Mesodermal cell (in vitro differentiated cells): ENCODE data around the gene RWDD4.

Source experiments
- H3K27ac ChIP-seq: 2 replicates; pipeline ENCODE4 v1.7.0; 2013; ENCODE audit warnings: mild to moderate bottlenecking, low read depth, low read length, moderate library complexity; ENCODE audit not compliant: severe bottlenecking
- H3K36me3 ChIP-seq: 2 replicates; pipeline ENCODE4 v1.7.1; 2013; ENCODE audit warnings: mild to moderate bottlenecking, low read length, moderate library complexity; ENCODE audit not compliant: control insufficient read depth, insufficient read depth
- H3K4me1 ChIP-seq: one replicate; pipeline ENCODE4 v1.7.1; 2013; ENCODE audit warnings: mild to moderate bottlenecking, low read length; ENCODE audit not compliant: insufficient read depth, control insufficient read depth, poor library complexity, severe bottlenecking
- H3K4me3 ChIP-seq: 2 replicates; pipeline ENCODE4 v1.7.0; 2013; ENCODE audit warnings: low read length, control low read depth, mild to moderate bottlenecking; ENCODE audit not compliant: insufficient read depth, poor library complexity, severe bottlenecking; ENCODE audit errors: extremely low read depth
- H3K9me3 ChIP-seq: 2 replicates; pipeline ENCODE4 v1.7.1; 2013; ENCODE audit warnings: mild to moderate bottlenecking, low read length, moderate library complexity; ENCODE audit not compliant: control insufficient read depth
- WGBS, 2 experiments: methylation state at CpG; one replicate each; pipeline ENCODE4 v1.1.5; 2013; ENCODE audit warnings: missing lambda C conversion rate in 2 of 2; ENCODE audit not compliant: insufficient coverage in 2 of 2; 5-methylcytosine and 5-hydroxymethylcytosine counted together

RWDD4 gene

GRCh38 chr4:183670960-183671555, 12.1 kb upstream of the RWDD4 start:
- no peak overlapping the region for H3K4me3 ChIP-seq
- H3K36me3 ChIP-seq: peaks cover 47% of the 10 kb centered on the region
- H3K9me3 ChIP-seq: no peaks in the 10 kb centered on the region
- 89 to 92% methylated on average over 9 to 10 of the region's 12 CpGs for WGBS, 2 experiments
- no peaks in the 10 kb centered on the region for H3K4me1 ChIP-seq
- H3K27ac ChIP-seq: no peak overlapping the region

- Histone ChIP-seq H3K9me3 (no peaks in the 10 kb centered on the region), H3K4me3 (no peak overlapping the region), H3K27ac (no peak overlapping the region), H3K36me3 (peaks cover 45% of the 10 kb centered on the region), H3K4me1 (no peaks in the 10 kb centered on the region)
- 94 to 100% methylated on average over 1 to 2 of the region's 3 CpGs for WGBS, 2 experiments
These were observed 11.3 kb upstream of the RWDD4 start for GRCh38 chr4:183670251-183670650.

GRCh38 chr4:183666088-183666487, 7.1 kb upstream of the RWDD4 start:
- H3K36me3 ChIP-seq: peaks cover 54% of the 10 kb centered on the region
- H3K4me3 ChIP-seq: no peak overlapping the region
- H3K9me3 ChIP-seq: no peaks in the 10 kb centered on the region
- no peaks in the 10 kb centered on the region for H3K4me1 ChIP-seq
- WGBS, 2 experiments: 100% methylated on average over 1 of the region's 1 CpG
- H3K27ac ChIP-seq: no peak overlapping the region

GRCh38 chr4:183659872-183660242, 872 bp upstream of the RWDD4 start:
- H3K36me3 ChIP-seq: peaks cover 22% of the 10 kb centered on the region
- H3K9me3 ChIP-seq: no peaks in the 10 kb centered on the region
- WGBS, 2 experiments: 24 to 25% methylated on average over 8 to 10 of the region's 10 CpGs
- H3K4me1 ChIP-seq: no peaks in the 10 kb centered on the region
- peak overlapping the region; percentile 86 for H3K27ac ChIP-seq
- H3K4me3 ChIP-seq: peak overlapping the region; percentile 67

- 0 to 1% methylated on average over 16 of the region's 39 CpGs for WGBS, 2 experiments
- H3K36me3 ChIP-seq: peaks cover 26% of the 10 kb centered on the region
- peak overlapping the region; percentile 67 for H3K4me3 ChIP-seq
- H3K4me1 ChIP-seq: no peaks in the 10 kb centered on the region
- no peaks in the 10 kb centered on the region for H3K9me3 ChIP-seq
- peak overlapping the region; percentile 86 for H3K27ac ChIP-seq
These were observed 490 bp downstream of the RWDD4 start for GRCh38 chr4:183658362-183659028.

- no peaks in the 10 kb centered on the region for H3K4me1 ChIP-seq
- no peak overlapping the region for H3K27ac ChIP-seq
- H3K4me3 ChIP-seq: peak overlapping the region; percentile 67
- 93 to 95% methylated on average over 3 of the region's 3 CpGs for WGBS, 2 experiments
- H3K9me3 ChIP-seq: no peaks in the 10 kb centered on the region
- H3K36me3 ChIP-seq: peaks cover 33% of the 10 kb centered on the region
These were observed 1.4 kb downstream of the RWDD4 start for GRCh38 chr4:183657564-183657963.

GRCh38 chr4:183645326-183645725, 13.7 kb downstream of the RWDD4 start:
- Histone ChIP-seq H3K4me1 (no peaks in the 10 kb centered on the region), H3K4me3 (no peak overlapping the region), H3K9me3 (no peaks in the 10 kb centered on the region), H3K36me3 (peaks cover 48% of the 10 kb centered on the region), H3K27ac (no peak overlapping the region)
- 98 to 100% methylated on average over 1 to 6 of the region's 7 CpGs for WGBS, 2 experiments

GRCh38 chr4:183639291-183639690, 19.7 kb downstream of the RWDD4 start:
- Histone ChIP-seq H3K4me1 (no peaks in the 10 kb centered on the region), H3K36me3 (peaks cover 14% of the 10 kb centered on the region), H3K9me3 (no peaks in the 10 kb centered on the region), H3K27ac (no peak overlapping the region), H3K4me3 (no peak overlapping the region)
- 93 to 100% methylated on average over 2 of the region's 3 CpGs for WGBS, 2 experiments

GRCh38 chr4:183638436-183638835, 20.5 kb downstream of the RWDD4 start:
- no peaks in the 10 kb centered on the region for H3K9me3 ChIP-seq
- H3K4me3 ChIP-seq: no peak overlapping the region
- no peak overlapping the region for H3K27ac ChIP-seq
- peaks cover 8% of the 10 kb centered on the region for H3K36me3 ChIP-seq
- 100% methylated on average over 2 of the region's 5 CpGs; no CpG with 5 or more reads in 1 of the 2 experiments for WGBS, 2 experiments
- no peaks in the 10 kb centered on the region for H3K4me1 ChIP-seq

- no peak overlapping the region for H3K4me3 ChIP-seq
- 70 to 80% methylated on average over 3 of the region's 3 CpGs for WGBS, 2 experiments
- peaks cover 2% of the 10 kb centered on the region for H3K36me3 ChIP-seq
- H3K9me3 ChIP-seq: no peaks in the 10 kb centered on the region
- no peaks in the 10 kb centered on the region for H3K4me1 ChIP-seq
- H3K27ac ChIP-seq: no peak overlapping the region
These were observed 21.5 kb downstream of the RWDD4 start for GRCh38 chr4:183637461-183637860.

GRCh38 chr4:183636923-183637322, 22.1 kb downstream of the RWDD4 start:
- 20% methylated on average over 1 of the region's 5 CpGs; no CpG with 5 or more reads in 1 of the 2 experiments for WGBS, 2 experiments
- no peak overlapping the region for H3K4me3 ChIP-seq
- H3K27ac ChIP-seq: no peak overlapping the region

More at GRCh38 chr4:183636923-183637322, 22.1 kb downstream of the RWDD4 start:
- Histone ChIP-seq H3K36me3 (no peaks in the 10 kb centered on the region), H3K9me3 (no peaks in the 10 kb centered on the region), H3K4me1 (no peaks in the 10 kb centered on the region)
